Measurements from ENCODE around the gene DNPEP.

The DNPEP gene

GRCh38 chr2:219378163-219378851 lies 9.4 kb downstream of the DNPEP start:
- Histone ChIP-seq H3K27ac (no peak overlapping the region), H3K36me3 (replicated peaks) (peaks cover 15% of the 10 kb centered on the region), H3K4me3 (ENCODE audit: low read depth, low read length) (no peak overlapping the region), H3K27me3 (replicated peaks) (no peaks in the 10 kb centered on the region)
- in situ Hi-C loops (cut with HindIII; ENCODE audit: low pct_ligation_motif_present, low sequenced_read_pairs): no loop called here
- no peak for TF ChIP-seq CTCF (IDR thresholded peaks at IDR 0.05; ENCODE audit: low read depth, low read length, missing control alignments)
- no peak for DNase-seq

- peaks cover 1% of the 10 kb centered on the region for H3K36me3 ChIP-seq (replicated peaks)
- H3K27ac ChIP-seq: no peak overlapping the region
- in situ Hi-C loops (cut with HindIII; ENCODE audit: low pct_ligation_motif_present, low sequenced_read_pairs): no loop called here
- DNase-seq: peak; percentile 56
- H3K4me3 ChIP-seq (ENCODE audit: low read depth, low read length): no peak overlapping the region
- H3K27me3 ChIP-seq (replicated peaks): no peaks in the 10 kb centered on the region
- TF ChIP-seq CTCF (IDR thresholded peaks at IDR 0.05; ENCODE audit: low read depth, low read length, missing control alignments): no peak
Observed at GRCh38 chr2:219369447-219369861, 18.3 kb downstream of the DNPEP start.

- no peak overlapping the region for H3K4me3 ChIP-seq (ENCODE audit: low read depth, low read length)
- no peaks in the 10 kb centered on the region for H3K36me3 ChIP-seq (replicated peaks)
- DNase-seq: peak; percentile 72
- H3K27me3 ChIP-seq (replicated peaks): no peaks in the 10 kb centered on the region
- in situ Hi-C loops (cut with HindIII; ENCODE audit: low pct_ligation_motif_present, low sequenced_read_pairs): no loop called here
- peak overlapping the region; percentile 37 for H3K27ac ChIP-seq
- TF ChIP-seq CTCF (IDR thresholded peaks at IDR 0.05; ENCODE audit: low read depth, low read length, missing control alignments): no peak
Observed at GRCh38 chr2:219368690-219369191, 19.0 kb downstream of the DNPEP start.

- DNase-seq: peak; percentile 90
- Histone ChIP-seq H3K4me3 (ENCODE audit: low read depth, low read length) (no peak overlapping the region), H3K27me3 (replicated peaks) (peaks cover 31% of the 10 kb centered on the region), H3K27ac (no peak overlapping the region), H3K36me3 (replicated peaks) (no peaks in the 10 kb centered on the region)
- in situ Hi-C loops (cut with HindIII; ENCODE audit: low pct_ligation_motif_present, low sequenced_read_pairs): no loop called here
- no peak for TF ChIP-seq CTCF (IDR thresholded peaks at IDR 0.05; ENCODE audit: low read depth, low read length, missing control alignments)
Observed at GRCh38 chr2:219362524-219363164, 25.1 kb downstream of the DNPEP start.

- no peak for TF ChIP-seq CTCF (IDR thresholded peaks at IDR 0.05; ENCODE audit: low read depth, low read length, missing control alignments)
Observed at GRCh38 chr2:219362072-219362471, 25.6 kb downstream of the DNPEP start.

More at GRCh38 chr2:219362072-219362471, 25.6 kb downstream of the DNPEP start:
- Histone ChIP-seq H3K27ac (no peak overlapping the region), H3K36me3 (replicated peaks) (no peaks in the 10 kb centered on the region), H3K27me3 (replicated peaks) (peaks cover 35% of the 10 kb centered on the region), H3K4me3 (ENCODE audit: low read depth, low read length) (no peak overlapping the region)
- no peak for DNase-seq
- in situ Hi-C loops (cut with HindIII; ENCODE audit: low pct_ligation_motif_present, low sequenced_read_pairs): no loop called here
